8988T (cell line): ENCODE results near the gene H3-3A.

ENCODE experiments used
- DNase-seq: peaks from one replicate; pipeline ENCODE4 v3.0.0; 2011

Gene H3-3A

GRCh38 chr1:226116673-226117072, 54.2 kb downstream of the H3-3A start:
- no peak for DNase-seq

GRCh38 chr1:226117330-226117729, 54.8 kb downstream of the H3-3A start:
- DNase-seq = no peak

GRCh38 chr1:226118357-226118756, 55.8 kb downstream of the H3-3A start:
- no peak for DNase-seq

DNA sequence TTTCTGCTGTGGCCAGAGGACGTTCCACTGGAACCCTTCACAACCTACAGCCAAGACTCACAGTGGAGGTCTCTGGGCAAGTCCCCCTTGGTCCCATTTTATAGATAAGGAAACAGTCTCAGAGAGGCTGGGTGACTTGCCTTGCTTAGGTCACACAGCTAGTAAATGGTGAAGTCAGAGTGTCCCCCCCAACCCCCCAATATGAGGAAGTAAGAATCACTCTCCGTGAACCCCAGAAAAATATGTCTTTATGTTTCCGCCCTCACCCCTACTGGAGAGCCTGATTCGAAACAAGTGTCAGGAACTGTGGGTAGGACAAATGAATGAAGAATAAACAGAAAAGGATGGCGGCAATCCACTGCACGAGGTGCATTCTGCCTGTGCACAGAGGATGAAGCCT, 56.7 kb downstream of the H3-3A start:
- no peak for DNase-seq

GRCh38 chr1:226120398-226120797, 57.9 kb downstream of the H3-3A start:
- no peak for DNase-seq

DNA sequence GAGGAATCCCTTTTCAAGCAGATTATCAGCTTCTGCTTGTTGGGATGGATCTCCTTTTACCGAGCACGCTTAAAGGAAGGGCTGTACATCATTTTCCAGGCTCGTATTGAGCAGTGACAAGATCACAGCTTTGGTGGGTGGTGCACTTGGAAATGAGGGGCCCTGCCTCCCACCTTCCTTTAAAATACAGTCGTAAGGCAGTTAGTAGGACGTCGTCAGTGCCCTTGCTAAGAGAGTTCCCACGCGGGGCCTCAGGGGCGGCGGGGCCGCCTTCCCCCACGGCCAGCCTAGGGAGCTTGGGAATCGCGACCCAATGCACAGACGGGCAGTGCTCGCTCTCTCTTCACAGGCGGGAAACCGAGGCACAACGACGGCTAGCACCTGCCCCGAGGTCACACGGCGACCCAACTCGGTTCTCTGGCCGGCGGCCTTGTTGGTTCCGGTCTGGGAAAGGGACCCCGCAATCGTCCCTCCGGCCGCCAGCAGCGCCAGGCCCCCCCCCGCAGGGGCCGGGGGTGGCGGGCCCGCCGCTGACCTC, 58.6 kb downstream of the H3-3A start:
- no peak for DNase-seq
